HG03457 (cell line): ENCODE results near the gene FBXO28.
A peak's percentile ranks its signal among the peaks of the same experiment; 100 is the strongest.
"Not testable (repeated sequence)": the region's sequence is repeated elsewhere in the genome, so short reads cannot be mapped to it uniquely, and the experiment has no call there.

ENCODE experiments used
- ATAC-seq: cut with Tn5 transposase; IDR thresholded peaks from one replicate; pipeline ENCODE4 v1.9.1; 2021; ENCODE audit warnings: moderate number of reproducible peaks; ENCODE audit not compliant: unreplicated experiment

The FBXO28 gene

DNA sequence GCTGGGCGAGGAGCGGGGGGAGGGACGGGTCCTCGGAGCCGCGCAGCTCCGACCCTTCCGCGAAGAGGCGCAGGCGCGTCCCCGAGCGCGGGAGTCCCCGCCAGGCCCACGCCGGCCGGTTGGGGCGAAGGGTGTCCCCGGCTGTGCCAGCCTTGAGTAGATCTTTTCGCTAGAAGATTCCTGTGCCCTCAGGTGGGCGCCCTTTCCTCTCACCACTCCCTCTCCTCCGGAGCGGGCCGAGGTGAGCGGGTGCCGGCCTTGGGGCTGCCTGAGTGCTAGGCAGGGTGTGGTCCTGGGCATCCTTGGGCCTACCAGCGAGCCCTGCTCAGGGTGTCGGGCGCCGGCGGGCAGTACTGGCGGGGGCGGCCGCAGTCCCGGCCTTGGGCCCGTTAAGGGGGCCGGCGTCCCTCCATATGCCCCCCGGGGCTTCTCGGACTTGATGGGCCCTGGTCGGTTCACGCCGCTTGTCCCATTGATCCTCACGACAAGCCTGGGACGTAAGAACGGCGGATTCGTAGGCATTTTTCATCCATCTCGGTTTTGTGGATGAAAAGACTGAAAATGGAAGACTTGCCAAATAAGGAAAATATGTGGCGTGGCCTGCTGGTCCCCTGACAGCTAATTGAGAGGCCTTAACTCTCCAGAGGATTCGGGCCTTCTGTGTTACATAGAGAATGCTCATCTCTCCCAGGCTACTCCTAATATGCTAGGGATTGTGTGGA is 69.8 kb downstream of the FBXO28 start:
- peak; percentile 35 for ATAC-seq

GRCh38 chr1:224185208-224185607 is 71.3 kb downstream of the FBXO28 start:
- no peak for ATAC-seq

GRCh38 chr1:224188286-224188685 is 74.4 kb downstream of the FBXO28 start:
- ATAC-seq: no peak

DNA sequence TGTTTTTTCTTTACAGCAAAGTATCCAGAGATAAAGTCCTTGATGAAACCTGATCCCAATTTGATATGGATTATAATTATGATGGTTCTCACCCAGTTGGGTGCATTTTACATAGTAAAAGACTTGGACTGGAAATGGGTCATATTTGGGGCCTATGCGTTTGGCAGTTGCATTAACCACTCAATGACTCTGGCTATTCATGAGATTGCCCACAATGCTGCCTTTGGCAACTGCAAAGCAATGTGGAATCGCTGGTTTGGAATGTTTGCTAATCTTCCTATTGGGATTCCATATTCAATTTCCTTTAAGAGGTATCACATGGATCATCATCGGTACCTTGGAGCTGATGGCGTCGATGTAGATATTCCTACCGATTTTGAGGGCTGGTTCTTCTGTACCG is 75.7 kb downstream of the FBXO28 start:
- no peak for ATAC-seq

DNA sequence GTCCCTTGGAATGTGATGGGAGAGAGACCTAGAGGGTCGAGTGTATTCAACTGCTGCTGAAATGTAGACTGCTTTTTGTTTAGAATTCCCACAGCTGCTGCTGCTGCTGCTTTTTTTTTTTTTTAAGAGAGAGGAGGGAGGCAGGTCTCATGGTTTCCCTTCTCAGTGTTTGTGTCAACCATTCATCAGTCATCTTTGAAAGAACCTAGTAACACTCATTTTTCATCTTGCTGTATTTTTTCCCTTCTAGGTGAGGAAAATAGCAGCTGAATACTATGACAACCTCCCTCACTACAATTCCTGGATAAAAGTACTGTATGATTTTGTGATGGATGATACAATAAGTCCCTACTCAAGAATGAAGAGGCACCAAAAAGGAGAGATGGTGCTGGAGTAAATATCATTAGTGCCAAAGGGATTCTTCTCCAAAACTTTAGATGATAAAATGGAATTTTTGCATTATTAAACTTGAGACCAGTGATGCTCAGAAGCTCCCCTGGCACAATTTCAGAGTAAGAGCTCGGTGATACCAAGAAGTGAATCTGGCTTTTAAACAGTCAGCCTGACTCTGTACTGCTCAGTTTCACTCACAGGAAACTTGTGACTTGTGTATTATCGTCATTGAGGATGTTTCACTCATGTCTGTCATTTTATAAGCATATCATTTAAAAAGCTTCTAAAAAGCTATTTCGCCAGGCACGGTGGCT is 78.3 kb downstream of the FBXO28 start:
- no peak for ATAC-seq

- ATAC-seq: no peak
These were observed 79.5 kb downstream of the FBXO28 start for GRCh38 chr1:224193319-224193966.

DNA sequence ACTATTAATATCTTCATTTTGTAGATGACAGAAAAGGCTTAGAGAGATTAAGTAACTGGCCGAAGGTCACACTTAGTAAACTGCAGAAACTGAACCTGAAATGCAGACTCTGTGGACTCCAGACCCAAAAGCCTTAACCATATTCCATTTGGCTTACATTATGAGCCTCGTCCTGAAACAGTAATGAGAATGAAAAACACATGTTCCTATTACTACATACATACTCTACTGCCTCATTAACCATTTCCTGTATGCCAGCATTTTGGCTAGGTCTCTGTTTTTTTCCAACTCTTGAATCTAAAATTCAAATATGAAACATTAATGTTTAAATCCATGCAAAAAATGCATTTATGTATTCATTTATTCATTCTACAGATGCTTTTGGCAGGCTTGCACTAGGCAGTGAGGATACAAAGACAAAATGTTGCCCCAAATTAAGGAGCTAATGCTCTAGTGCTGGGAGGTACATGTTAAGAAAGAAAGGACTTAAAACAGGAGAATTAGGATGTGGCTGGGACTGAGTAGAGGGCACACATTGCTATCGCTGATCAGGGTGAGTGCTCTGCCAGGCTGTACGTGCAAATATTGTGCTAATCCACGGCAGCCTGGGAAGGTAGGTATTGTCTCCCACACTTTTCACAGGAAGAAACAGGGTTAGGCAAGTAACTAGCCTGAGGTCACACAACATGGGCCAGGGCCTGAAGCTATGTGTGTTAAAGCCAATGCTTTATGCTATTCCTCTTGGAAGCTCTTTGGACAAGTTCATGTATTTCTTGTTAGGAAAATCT is 83.1 kb downstream of the FBXO28 start:
- no peak for ATAC-seq

- no peak for ATAC-seq
These were observed 84.7 kb downstream of the FBXO28 start for GRCh38 chr1:224198572-224198971.

GRCh38 chr1:224199679-224200078 is 85.8 kb downstream of the FBXO28 start:
- no peak for ATAC-seq

DNA sequence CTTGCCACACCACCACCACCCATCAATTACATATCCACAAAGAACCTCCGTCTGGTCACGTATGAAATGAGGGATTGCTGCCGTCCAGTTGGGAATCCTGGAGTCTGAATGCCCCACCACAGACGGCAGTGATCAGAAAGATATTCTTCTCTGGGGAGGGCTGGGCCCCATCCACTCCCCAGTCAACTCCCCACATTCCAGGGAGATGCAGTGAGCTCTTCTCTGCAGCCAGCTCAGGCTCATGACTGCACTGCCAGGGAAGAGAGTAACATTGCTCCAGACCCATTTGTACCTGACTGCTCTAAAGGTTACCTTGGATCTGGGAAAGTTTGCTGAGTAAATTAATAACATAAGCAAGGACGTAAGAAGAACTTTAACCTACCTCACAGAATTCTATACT is 87.5 kb downstream of the FBXO28 start:
- ATAC-seq: no peak

GRCh38 chr1:224201853-224202252 is 87.9 kb downstream of the FBXO28 start:
- no peak for ATAC-seq

- peak; percentile 54 for ATAC-seq
These were observed 89.5 kb downstream of the FBXO28 start for GRCh38 chr1:224203243-224204016.

- no peak for ATAC-seq
These were observed 91.5 kb downstream of the FBXO28 start for GRCh38 chr1:224205438-224205840.

DNA sequence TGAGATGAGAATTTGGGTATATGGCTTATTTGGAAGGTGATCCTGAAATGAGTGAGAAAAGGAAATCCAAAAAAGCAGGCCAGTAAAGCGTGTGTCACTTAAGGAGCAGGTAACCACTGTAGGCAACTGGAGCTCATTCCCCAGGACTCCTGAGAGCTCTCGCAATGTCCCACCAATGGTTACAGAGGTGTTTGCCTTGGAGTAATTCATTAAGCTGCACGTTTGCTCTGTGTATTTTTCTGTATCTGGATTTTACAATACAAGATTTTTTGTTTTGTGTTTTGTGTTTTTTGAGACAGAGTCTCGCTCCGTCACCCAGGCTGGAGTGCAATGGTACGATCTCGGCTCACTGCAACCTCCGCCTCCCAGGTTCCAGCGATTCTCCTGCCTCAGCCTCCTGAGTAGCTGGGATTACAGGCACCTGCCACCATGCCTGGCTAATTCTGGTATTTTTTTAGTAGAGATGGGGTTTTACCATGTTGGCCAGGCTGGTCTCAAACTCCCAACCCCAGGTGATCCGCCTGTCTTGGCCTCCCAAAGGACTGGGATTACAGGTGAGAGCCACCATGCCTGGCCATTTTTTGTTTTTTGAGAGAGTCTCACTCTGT is 92.1 kb downstream of the FBXO28 start:
- not testable (repeated sequence) for ATAC-seq

DNA sequence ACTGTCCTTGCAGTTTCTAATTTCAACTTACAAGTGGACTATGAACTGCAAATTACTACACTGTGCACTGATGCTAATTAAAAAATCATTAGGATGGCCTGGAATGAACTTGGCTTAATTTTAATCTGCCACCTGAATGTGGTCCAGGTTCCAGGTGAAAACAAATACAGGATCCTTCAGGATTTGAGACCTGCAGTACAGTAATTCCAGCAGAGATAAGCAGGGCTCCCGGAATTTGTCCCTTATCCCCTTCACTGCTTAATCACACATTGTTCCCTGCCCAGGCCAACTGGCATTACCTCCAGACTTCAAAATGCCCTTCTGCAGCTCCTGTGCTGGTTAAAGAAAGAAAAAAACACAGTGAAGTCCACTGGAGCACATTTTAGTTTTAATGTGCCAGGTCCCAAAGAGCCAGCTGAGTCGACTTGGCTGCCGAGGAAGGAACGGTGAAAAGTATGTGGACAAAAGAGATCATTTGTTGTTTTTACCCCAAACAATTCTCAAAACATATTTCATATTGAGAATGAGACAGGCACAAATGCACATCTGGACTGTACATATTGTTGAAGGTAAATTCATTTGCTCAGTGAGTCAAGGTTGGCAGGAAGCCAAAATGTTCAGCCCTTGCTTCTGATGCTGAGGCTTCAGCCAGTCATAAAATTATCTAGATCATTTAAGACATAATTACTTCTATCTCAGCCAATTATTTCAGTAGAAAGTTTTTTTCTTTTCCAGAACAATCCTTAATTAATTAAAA is 97.5 kb downstream of the FBXO28 start:
- no peak for ATAC-seq
